Esophagus (tissue), 2 donors: ENCODE data around the gene EEF1AKMT2. TPM values are rescaled to one million over a fixed set of nuclear protein-coding genes. Genes with fewer than 3 reads are reported as not detected.
"Not testable (repeated sequence)": the region's sequence is repeated elsewhere in the genome, so short reads cannot be mapped to it uniquely, and the experiment has no call there.

ENCODE experiments used
- H3K27ac ChIP-seq, 2 donors: one replicate each; pipeline ENCODE4 v1.5.1; 2013; ENCODE audit warnings: low read depth in 2 of 2, mild to moderate bottlenecking in 2 of 2, inconsistent platforms in 1 of 2, low read length in 1 of 2, moderate library complexity in 1 of 2
- H3K27me3 ChIP-seq, 2 donors: one replicate each; pipeline ENCODE4 v1.6.1; 2013; ENCODE audit warnings: low read length in 2 of 2, control low read depth in 1 of 2, mild to moderate bottlenecking in 1 of 2; ENCODE audit not compliant: insufficient read depth in 2 of 2, control insufficient read depth in 1 of 2
- H3K36me3 ChIP-seq, 2 donors: one replicate each; pipeline ENCODE4 v1.6.1; 2013; ENCODE audit warnings: low read length in 1 of 2; ENCODE audit not compliant: control insufficient read depth in 2 of 2, insufficient read depth in 2 of 2
- H3K4me1 ChIP-seq, 2 donors: one replicate each; pipeline ENCODE4 v1.6.1; 2013; ENCODE audit warnings: low read length in 1 of 2; ENCODE audit not compliant: control insufficient read depth in 2 of 2, insufficient read depth in 2 of 2
- H3K4me3 ChIP-seq, 2 donors: one replicate each; pipeline ENCODE4 v1.5.1; 2013; ENCODE audit warnings: low read length in 2 of 2, mild to moderate bottlenecking in 2 of 2, low read depth in 1 of 2, moderate library complexity in 1 of 2
- H3K9me3 ChIP-seq, 2 donors: one replicate each; pipeline ENCODE4 v1.6.1; 2013; ENCODE audit warnings: mild to moderate bottlenecking in 2 of 2, low read depth in 1 of 2, low read length in 1 of 2, moderate library complexity in 1 of 2; ENCODE audit not compliant: control insufficient read depth in 2 of 2, insufficient read depth in 1 of 2
- WGBS, 2 donors: extraction: QIAGEN DNeasy Blood & Tissue Kit; methylation state at CpG; one replicate each; pipeline ENCODE4 v1.1.7; 2013; 5-methylcytosine and 5-hydroxymethylcytosine counted together
- polyA plus RNA-seq, 2 donors: library from polyadenylated mRNA; stranded (reverse); fragments of 200-250 nt; gene quantifications; one replicate each; pipeline ENCODE4 v1.2.3, GENCODE V29; 2013
- donor health status: healthy with polysubstance abuse.
- donor health status: Bipolar disorder and iron deficiency.

Gene EEF1AKMT2
- polyA plus RNA-seq, 2 donors = 7.1 to 15.3 TPM

DNA sequence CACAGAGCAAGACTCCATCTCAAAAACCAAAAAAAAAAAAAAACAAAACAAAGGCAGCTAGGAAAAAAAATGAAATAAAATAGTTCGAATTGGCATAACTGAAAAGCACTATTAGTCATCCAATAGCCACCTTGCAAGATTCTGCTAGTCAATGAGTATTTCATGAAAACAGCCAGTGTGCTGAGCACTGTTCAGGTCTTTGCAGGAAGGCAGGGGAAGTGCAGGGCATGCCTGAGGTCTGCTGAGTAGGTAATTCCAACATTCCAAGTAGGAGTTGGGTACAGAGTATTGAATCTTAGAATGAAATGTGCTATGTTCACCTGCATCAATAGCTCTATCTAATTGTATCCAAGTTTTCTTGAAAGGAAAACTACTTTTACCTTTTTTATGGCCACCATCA is 32.8 kb upstream of the EEF1AKMT2 start:
- Histone ChIP-seq H3K4me1 (no peaks in the 10 kb centered on the region), H3K9me3 (no peaks in the 10 kb centered on the region), H3K27ac (no peak overlapping the region), H3K4me3 (no peak overlapping the region), H3K27me3 (no peaks in the 10 kb centered on the region), H3K36me3 (peaks cover 6 to 8% of the 10 kb centered on the region in 2 donors)
- WGBS, 2 donors = 70 to 76% methylated on average over 1 of the region's 1 CpG

DNA sequence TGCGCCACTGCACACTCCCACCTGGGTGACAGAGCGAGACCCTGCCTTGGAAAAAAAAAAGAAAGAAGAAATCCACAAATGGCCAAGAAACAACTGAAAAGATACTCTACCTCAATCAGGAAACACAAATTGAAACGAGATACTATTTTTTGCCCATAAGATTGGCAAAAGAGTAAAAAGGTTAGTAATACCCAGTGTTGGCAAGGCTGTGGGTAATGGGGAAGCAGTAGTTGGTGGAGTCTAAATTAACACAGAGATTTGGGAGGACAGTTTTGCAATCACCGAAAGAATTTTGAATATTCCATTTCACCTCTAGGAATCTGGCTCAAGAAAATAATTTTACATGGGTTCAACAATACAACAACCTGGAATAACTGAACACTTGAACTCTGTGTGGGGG is 29.8 kb upstream of the EEF1AKMT2 start:
- H3K27ac ChIP-seq = no peak overlapping the region
- 87 to 96% methylated on average over 4 of the region's 4 CpGs for WGBS, 2 donors
- no peak overlapping the region for H3K4me3 ChIP-seq
- H3K9me3 ChIP-seq = no peaks in the 10 kb centered on the region
- peaks cover 8 to 9% of the 10 kb centered on the region in 2 donors for H3K36me3 ChIP-seq
- H3K4me1 ChIP-seq = no peaks in the 10 kb centered on the region
- no peaks in the 10 kb centered on the region for H3K27me3 ChIP-seq

DNA sequence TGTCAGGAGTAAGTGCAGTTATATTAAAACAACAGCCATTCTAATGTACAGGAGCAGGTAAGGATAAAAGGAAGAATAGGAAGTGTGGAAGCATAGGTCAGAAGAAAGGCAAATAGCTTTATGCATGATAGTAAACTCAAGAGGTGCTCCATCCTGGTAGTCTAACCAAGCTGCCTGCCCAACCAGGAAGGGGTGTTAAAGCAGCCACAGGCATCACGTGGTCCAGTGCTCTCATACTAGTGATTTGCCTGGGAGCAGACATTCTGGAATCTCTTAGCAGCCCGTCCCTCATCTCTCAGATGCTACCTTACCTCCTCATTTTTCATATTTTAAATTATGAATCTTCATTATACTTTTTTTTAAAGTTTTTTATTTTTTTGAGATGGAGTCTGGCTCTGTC is 28.4 kb upstream of the EEF1AKMT2 start:
- Histone ChIP-seq H3K4me3 (no peak overlapping the region), H3K27ac (no peak overlapping the region), H3K27me3 (no peaks in the 10 kb centered on the region), H3K4me1 (no peaks in the 10 kb centered on the region), H3K9me3 (no peaks in the 10 kb centered on the region), H3K36me3 (peaks cover 6 to 7% of the 10 kb centered on the region in 2 donors)
- 96% methylated on average over 2 of the region's 2 CpGs for WGBS, 2 donors

DNA sequence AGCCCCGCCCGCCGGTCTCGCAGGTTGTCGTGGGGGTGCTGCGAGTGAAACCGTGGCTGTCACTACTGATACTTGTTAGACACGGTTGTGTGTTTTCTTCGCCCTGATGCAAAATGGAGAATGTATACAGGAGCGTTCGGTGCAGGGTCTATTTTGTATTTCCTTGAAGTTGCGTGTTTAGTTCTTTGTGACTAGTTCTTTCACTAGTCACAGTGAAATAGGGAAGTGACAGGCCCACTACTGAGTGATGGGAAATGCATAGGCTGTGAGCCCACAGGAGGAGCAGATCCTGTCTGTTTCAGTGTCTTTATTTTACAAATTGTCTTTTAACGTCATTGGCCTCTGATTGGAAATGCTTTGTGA is 10.6 kb upstream of the EEF1AKMT2 start:
- Histone ChIP-seq H3K27ac (peak overlapping the region; percentile 72 to 86), H3K4me3 (peak overlapping the region; percentile 81 to 94), H3K4me1 (no peaks in the 10 kb centered on the region), H3K27me3 (no peaks in the 10 kb centered on the region), H3K9me3 (no peaks in the 10 kb centered on the region), H3K36me3 (no peaks in the 10 kb centered on the region)
- WGBS, 2 donors = 1% methylated on average over 13 of the region's 13 CpGs

DNA sequence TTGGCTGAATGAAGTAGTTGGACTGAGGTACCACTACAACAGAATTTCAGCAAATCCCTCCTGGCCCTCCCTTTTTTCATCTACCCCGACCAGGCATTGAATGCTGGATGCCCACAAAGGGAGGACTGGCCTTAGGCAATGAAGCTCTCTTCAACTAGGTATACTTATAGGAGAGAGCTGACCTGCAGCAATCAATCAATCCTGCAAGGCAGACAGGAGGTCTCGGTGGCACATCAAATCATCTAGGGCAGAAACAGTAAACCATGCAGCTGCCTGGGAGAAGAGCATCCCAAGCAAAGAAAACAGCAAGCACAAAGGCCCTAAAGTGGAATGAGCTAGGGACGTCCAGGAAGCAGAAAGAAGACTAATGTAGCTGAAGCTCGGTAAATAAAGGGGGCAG is 7.5 kb upstream of the EEF1AKMT2 start:
- H3K27me3 ChIP-seq = no peaks in the 10 kb centered on the region
- no peaks in the 10 kb centered on the region for H3K36me3 ChIP-seq
- WGBS, 2 donors = 68 to 70% methylated on average over 4 of the region's 4 CpGs
- no peak overlapping the region for H3K4me3 ChIP-seq
- no peaks in the 10 kb centered on the region for H3K9me3 ChIP-seq
- no peaks in the 10 kb centered on the region for H3K4me1 ChIP-seq
- no peak overlapping the region for H3K27ac ChIP-seq

DNA sequence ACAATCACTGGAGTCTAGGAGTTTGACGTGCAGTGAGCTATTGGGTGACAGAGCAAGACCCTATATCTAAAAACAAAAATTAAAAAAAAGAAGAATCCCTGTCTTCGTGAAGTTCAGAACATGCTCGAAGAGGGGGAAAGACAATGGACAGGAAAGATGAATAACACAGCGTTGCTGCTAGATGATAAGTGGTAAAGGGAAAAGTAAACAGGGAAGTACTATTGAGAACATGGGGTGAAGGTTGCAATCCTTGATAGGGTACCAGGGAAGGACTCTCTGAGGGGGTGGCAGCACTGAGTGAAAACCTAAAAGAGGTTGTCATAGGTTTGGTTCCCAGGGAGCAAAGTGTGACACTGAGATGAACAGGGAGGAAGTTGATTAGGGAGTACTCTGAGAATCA is 7.1 kb upstream of the EEF1AKMT2 start:
- WGBS, 2 donors = 62 to 73% methylated on average over 4 of the region's 4 CpGs
- Histone ChIP-seq H3K27me3 (no peaks in the 10 kb centered on the region), H3K27ac (no peak overlapping the region), H3K9me3 (no peaks in the 10 kb centered on the region), H3K36me3 (no peaks in the 10 kb centered on the region), H3K4me1 (no peaks in the 10 kb centered on the region), H3K4me3 (no peak overlapping the region)

DNA sequence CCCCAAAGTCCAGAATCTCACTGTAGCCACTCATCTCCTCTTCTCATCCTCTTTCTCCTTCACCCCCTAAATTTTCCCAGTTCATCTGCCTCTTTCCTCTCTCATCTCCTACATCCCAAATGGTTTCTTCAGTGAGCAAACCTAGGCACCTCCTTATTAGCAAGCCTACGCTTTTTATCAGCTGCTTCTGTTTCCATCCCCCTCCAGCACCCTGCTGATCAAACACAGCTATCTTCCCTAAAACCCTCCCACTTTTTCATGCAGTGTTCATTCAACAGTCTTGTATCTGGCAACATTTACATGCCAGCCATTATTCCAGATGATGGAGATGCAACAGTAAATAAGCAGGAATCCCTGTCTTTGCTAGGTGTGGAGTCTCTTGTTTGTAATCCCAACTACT is 6.7 kb upstream of the EEF1AKMT2 start:
- WGBS, 2 donors = 77 to 83% methylated on average over 1 of the region's 1 CpG
- H3K4me3 ChIP-seq = no peak overlapping the region
- H3K27ac ChIP-seq = no peak overlapping the region
- no peaks in the 10 kb centered on the region for H3K4me1 ChIP-seq
- H3K9me3 ChIP-seq = no peaks in the 10 kb centered on the region
- H3K36me3 ChIP-seq = no peaks in the 10 kb centered on the region
- no peaks in the 10 kb centered on the region for H3K27me3 ChIP-seq

DNA sequence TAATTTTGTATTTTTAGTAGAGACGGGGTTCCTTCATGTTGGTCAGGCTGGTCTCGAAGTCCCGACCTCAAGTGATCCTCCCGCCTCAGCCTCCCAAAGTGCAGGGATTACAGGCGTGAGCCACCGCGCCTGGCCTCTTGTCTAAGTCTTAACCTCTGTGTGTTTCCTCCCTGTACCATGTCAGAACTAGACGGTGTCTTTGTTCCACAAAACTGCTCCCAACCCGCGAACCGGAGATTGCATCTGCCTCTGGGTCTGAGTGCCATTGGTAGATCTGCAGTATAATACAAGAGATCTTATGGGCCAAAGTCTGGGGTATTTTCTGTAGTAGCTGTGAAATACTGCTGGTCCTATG is 1.3 kb upstream of the EEF1AKMT2 start:
- no peak overlapping the region for H3K4me3 ChIP-seq
- no peaks in the 10 kb centered on the region for H3K9me3 ChIP-seq
- no peaks in the 10 kb centered on the region for H3K4me1 ChIP-seq
- no peaks in the 10 kb centered on the region for H3K36me3 ChIP-seq
- no peaks in the 10 kb centered on the region for H3K27me3 ChIP-seq
- WGBS, 2 donors = 93 to 96% methylated on average over 11 of the region's 11 CpGs
- H3K27ac ChIP-seq = no peak overlapping the region

DNA sequence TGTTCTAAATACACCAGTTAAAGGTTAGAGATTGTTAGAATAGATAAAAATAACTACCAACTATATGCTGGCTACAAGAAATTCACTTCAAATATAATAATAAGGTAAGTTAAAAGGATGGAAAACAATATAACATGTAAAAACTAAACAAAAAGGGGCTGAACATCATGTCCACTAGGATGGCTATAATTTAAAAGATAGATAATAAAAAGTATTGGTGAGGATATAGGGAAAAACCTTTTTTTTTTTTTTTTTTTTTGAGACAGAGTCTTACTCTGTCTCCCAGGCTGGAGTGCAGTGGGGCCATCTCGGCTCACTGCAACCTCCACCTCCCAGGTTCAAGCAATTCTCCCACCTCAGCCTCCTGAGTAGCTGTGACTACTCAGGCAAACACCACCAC is 8.8 kb downstream of the EEF1AKMT2 start:
- not testable (repeated sequence) for H3K4me3 ChIP-seq, H3K9me3 ChIP-seq, H3K27me3 ChIP-seq, H3K4me1 ChIP-seq, H3K27ac ChIP-seq, H3K36me3 ChIP-seq
- WGBS, 2 donors = 96 to 100% methylated on average over 1 of the region's 1 CpG

DNA sequence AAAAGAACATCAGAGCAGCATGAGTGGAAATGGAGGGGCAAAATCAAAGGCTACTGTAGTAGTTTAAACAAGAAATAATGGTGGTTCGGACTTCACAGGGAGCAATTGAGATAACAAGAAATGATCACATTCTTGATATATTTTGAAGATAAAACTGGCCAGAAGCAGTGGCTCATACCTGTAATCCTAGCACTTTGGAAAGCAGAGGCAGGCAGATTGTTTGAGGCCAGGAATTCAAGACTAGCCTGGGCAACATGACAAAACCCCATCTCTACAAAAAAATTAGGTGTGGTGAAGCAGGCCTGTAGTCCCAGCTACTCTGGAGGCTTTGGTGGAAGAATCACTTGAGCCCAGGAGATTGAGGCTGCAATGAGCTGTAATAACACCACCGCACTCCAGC is 22.9 kb downstream of the EEF1AKMT2 start:
- Histone ChIP-seq H3K36me3 (no peaks in the 10 kb centered on the region), H3K27ac (no peak overlapping the region), H3K9me3 (no peaks in the 10 kb centered on the region), H3K27me3 (no peaks in the 10 kb centered on the region), H3K4me3 (no peak overlapping the region), H3K4me1 (no peaks in the 10 kb centered on the region)
- 95 to 98% methylated on average over 2 of the region's 2 CpGs for WGBS, 2 donors
